A549 (cell line): Measurements from ENCODE around the gene SLC25A36. TPM values are rescaled to one million over a fixed set of nuclear protein-coding genes. Genes with fewer than 3 reads are reported as not detected.

ENCODE experiments used
- ATAC-seq, 2 experiments: fragments of 200-7000 bp in 1 of 2; fragments of >200 bp in 1 of 2; cut with Nextera tagmentation in 1 of 2; cut with Tn5 transposase in 1 of 2; 3 replicates each; pipeline versions ENCODE4 v1.8.0 to v1.9.1; 2018 to 2020; ENCODE audit warnings: mild to moderate bottlenecking in 1 of 2, moderate library complexity in 1 of 2
- CTCF ChIA-PET: fragments of 300-600 bp; sonication (Branson Sonifier 250); formaldehyde crosslinking; extraction: SDS; loops from one replicate; lab custom pipeline; 2021; ENCODE audit warnings: antibody characterized with exemption, inconsistent platforms; lab: Yijun Ruan, JAX
- POLR2A ChIA-PET: fragments of 350-600 bp; formaldehyde crosslinking; extraction: SDS; loops from one replicate; lab custom pipeline; 2021; ENCODE audit warnings: antibody characterized with exemption, inconsistent platforms; lab: Yijun Ruan, JAX
- DNase-seq, 2 experiments: peaks; one replicate each; pipeline versions ENCODE4 v3.0.0 to v3.0.0-alpha.2; 2011 to 2016; ENCODE audit warnings: low read depth in 1 of 2, low spot score in 1 of 2
- FAIRE-seq: peaks from 2 replicates; lab custom pipeline; 2011; peaks lifted over from hg19 to GRCh38; lab: Jason Lieb, UNC
- H3K27ac ChIP-seq, 2 experiments: fragments of >200 bp; sonication (Bioruptor Twin); formaldehyde crosslinking; 3 replicates each; pipeline ENCODE4 v1.5.1; 2016 to 2017
- H3K4me1 ChIP-seq: fragments of >200 bp; sonication (Bioruptor Twin); formaldehyde crosslinking; 3 replicates; pipeline ENCODE4 v1.6.1; 2016
- H3K4me2 ChIP-seq: fragments of >200 bp; sonication (Bioruptor Twin); formaldehyde crosslinking; 3 replicates; pipeline ENCODE4 v1.6.1; 2016
- H3K4me3 ChIP-seq: fragments of >200 bp; sonication (Bioruptor Twin); formaldehyde crosslinking; 3 replicates; pipeline ENCODE4 v1.5.1; 2016
- H3K9me3 ChIP-seq: fragments of >200 bp; sonication (Bioruptor Twin); formaldehyde crosslinking; 3 replicates; pipeline ENCODE4 v1.6.1; 2016
- BHLHE40 ChIP-seq: IDR thresholded peaks from 2 replicates; pipeline ENCODE4 v1.6.1; 2012; ENCODE audit warnings: low read depth, low read length, inconsistent platforms
- CEBPB ChIP-seq, 2 experiments: fragments of >200 bp in 1 of 2; sonication (Bioruptor Twin) in 1 of 2; formaldehyde crosslinking in 1 of 2; IDR thresholded peaks; 2 replicates each; pipeline ENCODE4 v1.6.1; 2012 to 2016
- CHD2 ChIP-seq: fragments of 150-350 bp; IDR thresholded peaks from 2 replicates; pipeline ENCODE4 v1.6.1; 2014; ENCODE audit warnings: low read length; ENCODE audit not compliant: partially characterized antibody
- CHD4 ChIP-seq: fragments of 200-600 bp; sonication (generic); IDR thresholded peaks from 2 replicates; pipeline ENCODE4 v1.6.1; 2016; ENCODE audit warnings: antibody characterized with exemption, mild to moderate bottlenecking, borderline replicate concordance
- HDAC2 ChIP-seq: fragments of 200-600 bp; sonication (generic); IDR thresholded peaks from 2 replicates; pipeline ENCODE4 v1.6.1; 2016
- HOXA7 ChIP-seq: fragments of 250-450 bp; sonication (Bioruptor Pico); IDR thresholded peaks from 2 replicates; pipeline ENCODE4 v1.5.0; 2020; ENCODE audit warnings: mild to moderate bottlenecking, moderate library complexity
- JUN ChIP-seq, 2 experiments: fragments of >200 bp; sonication (Bioruptor Twin); formaldehyde crosslinking; IDR thresholded peaks; 2 replicates in 1 of 2; 3 replicates in 1 of 2; pipeline ENCODE4 v1.6.1; 2016 to 2017
- MAFK ChIP-seq: fragments of 450-650 bp; IDR thresholded peaks from 2 replicates; pipeline ENCODE4 v1.6.1; 2014; ENCODE audit not compliant: partially characterized antibody
- MYC ChIP-seq: IDR thresholded peaks from 2 replicates; pipeline ENCODE4 v1.6.1; 2012; ENCODE audit warnings: mild to moderate bottlenecking, inconsistent platforms, low read length, improper control_type of control experiment, borderline replicate concordance
- NPAS2 ChIP-seq: fragments of 250-450 bp; sonication (Bioruptor Pico); IDR thresholded peaks from 2 replicates; pipeline ENCODE4 v1.8.0; 2022; ENCODE audit warnings: mild to moderate bottlenecking, moderate library complexity, borderline replicate concordance
- NR3C1 ChIP-seq: fragments of >200 bp; sonication (Bioruptor Twin); formaldehyde crosslinking; IDR thresholded peaks from 3 replicates; pipeline ENCODE4 v1.6.1; 2017
- PHF8 ChIP-seq: fragments of 200-600 bp; sonication (generic); IDR thresholded peaks from 2 replicates; pipeline ENCODE4 v1.6.1; 2016; ENCODE audit warnings: low read depth, mild to moderate bottlenecking, antibody characterized with exemption, moderate library complexity, borderline replicate concordance
- POLR2A ChIP-seq: IDR thresholded peaks from 2 replicates; pipeline ENCODE4 v1.6.1; 2012; ENCODE audit warnings: mild to moderate bottlenecking, low read length
- POLR2AphosphoS2 ChIP-seq: conservative IDR thresholded peaks from 2 replicates; pipeline ENCODE4 v1.6.1; 2012; ENCODE audit warnings: low read length, improper control_type of control experiment, inconsistent platforms
- RARB ChIP-seq: fragments of 250-450 bp; sonication (Bioruptor Pico); IDR thresholded peaks from 2 replicates; pipeline ENCODE4 v1.8.0; 2021; ENCODE audit warnings: mild to moderate bottlenecking, moderate library complexity
- REST ChIP-seq: fragments of 200-600 bp; sonication (generic); IDR thresholded peaks from 2 replicates; pipeline ENCODE4 v1.6.1; 2016; ENCODE audit warnings: antibody characterized with exemption, mild to moderate bottlenecking, moderate library complexity
- RNF2 ChIP-seq: fragments of 200-600 bp; sonication (generic); IDR thresholded peaks from 2 replicates; pipeline ENCODE4 v1.6.1; 2016; ENCODE audit warnings: low read depth, mild to moderate bottlenecking, antibody characterized with exemption, moderate library complexity, borderline replicate concordance
- TP53 ChIP-seq: fragments of 250-450 bp; sonication (Bioruptor Pico); IDR thresholded peaks from 2 replicates; pipeline ENCODE4 v1.5.0; 2021; ENCODE audit warnings: mild to moderate bottlenecking, moderate library complexity
- USF2 ChIP-seq: fragments of 450-650 bp; IDR thresholded peaks from 2 replicates; pipeline ENCODE4 v1.6.1; 2014; ENCODE audit warnings: antibody characterized with exemption
- ZNF302 ChIP-seq: fragments of 250-450 bp; sonication (Bioruptor Pico); IDR thresholded peaks from 2 replicates; pipeline ENCODE4 v1.9.0; 2021; ENCODE audit warnings: inconsistent platforms, mild to moderate bottlenecking, moderate library complexity
- WGBS: methylation state at CpG from one replicate; pipeline ENCODE4 v1.1.6; 2017; ENCODE audit errors: missing lambda C conversion rate; 5-methylcytosine and 5-hydroxymethylcytosine counted together
- polyA plus RNA-seq, 4 experiments: library from polyadenylated mRNA; depleted of rRNA in 3 of 4; stranded (reverse); fragments of >200 nt; fragmentation: RNase III in 1 of 4; extraction: RNeasy Plus Mini Kit Qiagen cat#74134 plus additional on column Dnase treatment in 1 of 4; gene quantifications; 2 replicates in 3 of 4; 3 replicates in 1 of 4; pipeline ENCODE4 v1.2.3, GENCODE V29; 2011 to 2017
- TF ChIP-seq, protein P1 (sequence below): fragments of >200 bp; sonication (Bioruptor Twin); formaldehyde crosslinking; IDR thresholded peaks from 3 replicates; pipeline ENCODE4 v1.5.1; 2016
- TF ChIP-seq, protein P2 (sequence below): IDR thresholded peaks from 2 replicates; pipeline ENCODE4 v1.6.1; 2012
- TF ChIP-seq, protein P3 (sequence below): fragments of >200 bp; sonication (Bioruptor Twin); formaldehyde crosslinking; IDR thresholded peaks from 3 replicates; pipeline ENCODE4 v1.6.1; 2016
- TF ChIP-seq, protein P4 (sequence below): fragments of >200 bp; sonication (Bioruptor Twin); formaldehyde crosslinking; IDR thresholded peaks from 2 replicates; pipeline ENCODE4 v1.6.1; 2016

SLC25A36 gene
- polyA plus RNA-seq, 2 of the 4 experiments (the other 2 are of a cell fraction), result 18.2 to 75.0 TPM

DNA sequence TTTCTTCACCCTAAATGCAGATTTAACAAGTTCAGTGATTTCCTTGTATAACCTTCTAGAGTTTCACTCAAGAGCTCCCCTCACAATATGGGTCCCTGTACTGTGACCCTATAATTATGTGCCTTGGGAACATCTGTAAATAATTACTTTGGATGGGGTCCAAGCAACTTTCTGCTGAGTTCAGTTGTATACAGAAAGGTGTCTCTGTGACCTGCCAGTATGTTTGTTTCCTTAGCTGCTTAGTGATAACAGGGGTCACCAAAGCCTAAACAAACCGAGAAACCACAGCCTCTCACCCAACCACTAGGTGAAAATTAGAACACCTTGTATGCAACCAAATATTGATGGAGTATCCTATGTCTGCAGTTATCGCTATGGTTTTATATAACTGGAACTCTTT is 29.8 kb upstream of the SLC25A36 start (continued):
- TF ChIP-seq, protein P1, sequence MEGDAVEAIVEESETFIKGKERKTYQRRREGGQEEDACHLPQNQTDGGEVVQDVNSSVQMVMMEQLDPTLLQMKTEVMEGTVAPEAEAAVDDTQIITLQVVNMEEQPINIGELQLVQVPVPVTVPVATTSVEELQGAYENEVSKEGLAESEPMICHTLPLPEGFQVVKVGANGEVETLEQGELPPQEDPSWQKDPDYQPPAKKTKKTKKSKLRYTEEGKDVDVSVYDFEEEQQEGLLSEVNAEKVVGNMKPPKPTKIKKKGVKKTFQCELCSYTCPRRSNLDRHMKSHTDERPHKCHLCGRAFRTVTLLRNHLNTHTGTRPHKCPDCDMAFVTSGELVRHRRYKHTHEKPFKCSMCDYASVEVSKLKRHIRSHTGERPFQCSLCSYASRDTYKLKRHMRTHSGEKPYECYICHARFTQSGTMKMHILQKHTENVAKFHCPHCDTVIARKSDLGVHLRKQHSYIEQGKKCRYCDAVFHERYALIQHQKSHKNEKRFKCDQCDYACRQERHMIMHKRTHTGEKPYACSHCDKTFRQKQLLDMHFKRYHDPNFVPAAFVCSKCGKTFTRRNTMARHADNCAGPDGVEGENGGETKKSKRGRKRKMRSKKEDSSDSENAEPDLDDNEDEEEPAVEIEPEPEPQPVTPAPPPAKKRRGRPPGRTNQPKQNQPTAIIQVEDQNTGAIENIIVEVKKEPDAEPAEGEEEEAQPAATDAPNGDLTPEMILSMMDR, result no peak
- no peak for TF ChIP-seq RNF2
- TF ChIP-seq JUN (IDR thresholded peaks at IDR 0.05), result no peak
- TF ChIP-seq TP53 (CRISPR knock-in tag), result no peak
- no peak for TF ChIP-seq PHF8

- 51% methylated on average over 5 of the region's 5 CpGs for WGBS
- Histone ChIP-seq H3K4me2 (no peak overlapping the region), H3K27ac (no peak overlapping the region), H3K4me3 (no peak overlapping the region), H3K4me1 (no peaks in the 10 kb centered on the region), H3K9me3 (no peaks in the 10 kb centered on the region)
- ChIA-PET CTCF (no interaction called here), POLR2A (no interaction called here)
- TF ChIP-seq NPAS2 (CRISPR knock-in tag) (no peak), CHD4 (no peak), RNF2 (no peak)
- ATAC-seq (no peak), FAIRE-seq (no peak), DNase-seq (no peak)
Observed at GRCh38 chr3:140913728-140914127, 27.9 kb upstream of the SLC25A36 start.

GRCh38 chr3:140914384-140914945 is 27.2 kb upstream of the SLC25A36 start:
- no peak for DNase-seq

GRCh38 chr3:140916603-140917002 is 25.0 kb upstream of the SLC25A36 start:
- Histone ChIP-seq H3K27ac (no peak overlapping the region), H3K4me2 (no peak overlapping the region), H3K4me1 (no peaks in the 10 kb centered on the region), H3K9me3 (no peaks in the 10 kb centered on the region), H3K4me3 (no peak overlapping the region)
- no peak for ATAC-seq
- FAIRE-seq, result no peak
- DNase-seq, result no peak
- ChIA-PET POLR2A (no interaction called here), CTCF (interaction anchor here (0.6 kb wide), 1 partner anchor 19 kb away, joined by 3 read pairs; no protein-coding TSS in a partner anchor)
- TF ChIP-seq BHLHE40 (no peak), CEBPB (IDR thresholded peaks at IDR 0.05) (no peak), HOXA7 (CRISPR knock-in tag) (no peak), RARB (CRISPR knock-in tag) (no peak), CHD4 (no peak), POLR2A (no peak), CHD2 (no peak), POLR2AphosphoS2 (no peak), REST (no peak)
- TF ChIP-seq, protein P2, sequence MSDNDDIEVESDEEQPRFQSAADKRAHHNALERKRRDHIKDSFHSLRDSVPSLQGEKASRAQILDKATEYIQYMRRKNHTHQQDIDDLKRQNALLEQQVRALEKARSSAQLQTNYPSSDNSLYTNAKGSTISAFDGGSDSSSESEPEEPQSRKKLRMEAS, result no peak
- TF ChIP-seq, protein P3, sequence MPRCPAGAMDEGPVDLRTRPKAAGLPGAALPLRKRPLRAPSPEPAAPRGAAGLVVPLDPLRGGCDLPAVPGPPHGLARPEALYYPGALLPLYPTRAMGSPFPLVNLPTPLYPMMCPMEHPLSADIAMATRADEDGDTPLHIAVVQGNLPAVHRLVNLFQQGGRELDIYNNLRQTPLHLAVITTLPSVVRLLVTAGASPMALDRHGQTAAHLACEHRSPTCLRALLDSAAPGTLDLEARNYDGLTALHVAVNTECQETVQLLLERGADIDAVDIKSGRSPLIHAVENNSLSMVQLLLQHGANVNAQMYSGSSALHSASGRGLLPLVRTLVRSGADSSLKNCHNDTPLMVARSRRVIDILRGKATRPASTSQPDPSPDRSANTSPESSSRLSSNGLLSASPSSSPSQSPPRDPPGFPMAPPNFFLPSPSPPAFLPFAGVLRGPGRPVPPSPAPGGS, result no peak

More at GRCh38 chr3:140914384-140914945, 27.2 kb upstream of the SLC25A36 start:
- ChIA-PET CTCF (no interaction called here), POLR2A (no interaction called here)
- FAIRE-seq (no peak), ATAC-seq (no peak)
- Histone ChIP-seq H3K4me1 (no peaks in the 10 kb centered on the region), H3K27ac (no peak overlapping the region), H3K4me3 (no peak overlapping the region), H3K4me2 (no peak overlapping the region), H3K9me3 (no peaks in the 10 kb centered on the region)
- WGBS, result 2% methylated on average over 4 of the region's 4 CpGs
- no peak for TF ChIP-seq MYC
- TF ChIP-seq MAFK, result no peak
- no peak for TF ChIP-seq NR3C1
- TF ChIP-seq HDAC2, result no peak
- TF ChIP-seq CHD4, result no peak
- TF ChIP-seq, protein P4, sequence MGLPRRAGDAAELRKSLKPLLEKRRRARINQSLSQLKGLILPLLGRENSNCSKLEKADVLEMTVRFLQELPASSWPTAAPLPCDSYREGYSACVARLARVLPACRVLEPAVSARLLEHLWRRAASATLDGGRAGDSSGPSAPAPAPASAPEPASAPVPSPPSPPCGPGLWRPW, result no peak
- TF ChIP-seq USF2, result no peak
- TF ChIP-seq ZNF302, result no peak
- TF ChIP-seq, protein P2, result no peak
